Suppressor macrophage treated with lipopolysaccharide for 1 hour (primary cell): ENCODE data around the gene DMBX1.

Source experiments
- DNase-seq, 3 donors: peaks; one replicate each; pipeline ENCODE4 v3.0.0-alpha.2; 2020 to 2022

The DMBX1 gene

DNA sequence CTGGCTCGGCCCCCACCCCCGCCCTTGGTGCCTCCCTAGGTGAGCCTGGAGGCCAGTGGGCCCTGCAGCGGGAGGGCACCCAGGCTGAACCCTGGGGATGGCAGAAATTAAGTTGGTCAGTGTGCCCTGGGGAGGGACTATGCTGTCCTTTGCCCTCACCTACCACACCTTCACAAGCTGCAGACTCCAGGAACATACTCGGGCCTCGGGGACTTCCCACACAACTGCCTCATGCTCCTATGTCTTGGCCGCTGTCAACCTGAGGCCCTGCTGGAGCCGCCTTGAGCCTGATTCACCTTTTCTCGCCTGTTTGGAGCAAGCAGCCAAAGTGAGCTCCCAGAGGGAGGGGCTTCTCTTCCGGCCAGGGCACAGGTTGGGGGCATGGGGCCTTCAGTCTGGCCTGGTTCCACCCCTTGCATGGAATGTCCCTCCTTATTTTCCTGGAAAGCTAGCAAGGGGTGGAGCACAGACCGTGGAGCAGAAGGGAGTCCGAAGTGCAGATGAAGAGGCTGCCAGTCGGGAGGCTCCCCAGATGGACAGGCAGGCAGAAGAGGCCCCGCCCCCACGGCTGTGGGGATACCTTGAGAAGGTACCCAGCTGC is 37.2 kb downstream of the DMBX1 start:
- no peak for DNase-seq

DNA sequence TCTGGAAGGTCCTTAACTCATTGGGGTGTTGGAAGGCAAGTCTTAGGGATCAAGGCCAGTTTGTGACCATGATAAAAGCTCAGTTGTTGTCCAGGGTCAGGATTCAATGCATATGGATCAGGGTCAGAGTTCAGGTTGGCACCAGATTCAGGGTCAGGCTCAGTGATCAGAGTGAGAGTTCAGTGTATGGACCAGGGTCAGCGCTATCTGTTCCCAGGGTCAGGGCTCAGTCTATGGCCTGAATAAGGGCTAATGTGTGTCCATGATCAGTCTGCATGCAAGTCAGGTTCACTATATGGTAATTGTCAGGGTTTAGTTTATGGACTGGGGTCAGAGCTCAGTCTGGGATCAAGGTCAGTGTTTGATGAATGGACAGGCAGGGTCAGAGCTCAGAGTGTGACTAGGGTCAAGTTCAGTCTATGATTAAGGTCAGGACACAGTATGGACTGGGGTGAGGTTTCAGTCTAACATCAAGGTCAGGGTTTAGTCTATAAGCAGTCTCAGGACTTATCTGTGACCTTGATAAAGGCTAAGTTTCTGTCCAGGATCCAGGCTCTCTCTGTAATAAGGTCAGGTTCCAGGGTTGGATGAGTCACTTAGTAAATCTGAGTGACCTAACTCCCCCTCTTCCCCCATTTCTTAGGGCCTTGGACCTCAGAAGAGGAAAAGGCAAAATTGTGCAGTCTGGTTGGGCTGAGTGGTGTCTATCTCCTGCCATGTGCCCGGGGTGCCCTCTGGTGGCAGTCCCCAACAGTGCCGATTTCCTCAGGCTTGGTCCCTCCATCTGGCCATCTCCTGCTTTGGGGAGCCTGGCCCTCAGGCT is 38.0 kb downstream of the DMBX1 start:
- DNase-seq, result peak; percentile 91 to 92 (median 91)

DNA sequence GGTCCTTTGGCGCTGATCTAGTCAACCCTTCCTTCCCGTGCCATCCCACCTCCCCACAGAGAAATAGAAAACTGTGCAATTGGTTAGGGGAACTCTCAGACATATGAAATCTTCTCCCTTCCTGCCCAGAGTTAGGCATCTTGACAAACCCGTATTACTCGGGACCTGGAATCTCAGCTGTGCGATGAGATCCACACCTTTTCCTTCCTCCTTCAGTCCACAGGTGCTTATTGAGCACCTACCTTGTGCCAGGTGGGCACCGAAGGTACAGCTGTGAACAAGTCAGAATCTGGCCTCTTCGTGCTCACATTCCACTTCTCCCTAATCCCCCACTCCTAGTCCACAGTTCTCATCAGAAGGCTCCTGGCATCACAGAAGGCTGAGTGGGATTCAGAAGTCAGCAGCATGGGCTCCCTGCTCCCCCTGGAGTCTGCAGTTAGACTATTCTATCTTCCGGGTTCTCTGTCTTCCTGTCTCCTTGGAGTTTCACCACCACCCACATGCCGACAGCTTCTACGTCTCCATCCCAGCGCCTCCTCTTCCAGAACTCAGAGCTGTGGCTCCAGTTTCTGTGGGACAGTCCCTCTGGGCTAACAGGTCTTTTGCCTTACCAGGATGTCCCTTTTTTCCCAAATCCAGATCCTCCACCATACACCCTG is 38.8 kb downstream of the DMBX1 start:
- peak; percentile 27 to 40 (median 36) for DNase-seq

DNA sequence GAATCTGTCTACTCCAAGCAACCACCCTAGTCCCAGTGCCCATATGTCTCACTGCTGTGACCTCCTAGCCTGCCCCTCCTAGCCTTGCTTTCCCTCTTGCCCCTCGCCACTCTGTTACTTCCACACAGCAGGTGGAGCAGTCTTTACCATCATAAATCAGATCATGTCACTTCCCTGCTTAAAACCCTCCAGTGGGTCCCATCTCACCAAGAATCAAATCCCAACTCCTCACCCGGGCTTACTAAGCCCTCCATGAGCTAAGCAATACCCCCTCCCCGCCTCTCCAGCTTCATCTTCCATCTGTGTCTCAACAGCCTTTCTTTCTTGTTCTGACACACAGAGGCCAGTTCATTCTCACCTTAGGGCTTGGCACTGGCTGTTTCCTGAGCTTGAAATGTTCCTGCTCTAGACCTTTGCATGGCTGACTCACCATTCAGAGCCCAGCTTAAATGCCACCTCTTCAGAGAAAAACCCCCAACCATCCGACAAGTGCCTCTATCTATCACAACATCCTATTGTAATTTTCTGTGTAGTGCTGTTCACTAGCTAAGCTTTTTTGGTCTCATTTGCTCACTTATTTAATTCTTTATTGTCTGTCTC is 39.5 kb downstream of the DMBX1 start:
- no peak for DNase-seq

DNA sequence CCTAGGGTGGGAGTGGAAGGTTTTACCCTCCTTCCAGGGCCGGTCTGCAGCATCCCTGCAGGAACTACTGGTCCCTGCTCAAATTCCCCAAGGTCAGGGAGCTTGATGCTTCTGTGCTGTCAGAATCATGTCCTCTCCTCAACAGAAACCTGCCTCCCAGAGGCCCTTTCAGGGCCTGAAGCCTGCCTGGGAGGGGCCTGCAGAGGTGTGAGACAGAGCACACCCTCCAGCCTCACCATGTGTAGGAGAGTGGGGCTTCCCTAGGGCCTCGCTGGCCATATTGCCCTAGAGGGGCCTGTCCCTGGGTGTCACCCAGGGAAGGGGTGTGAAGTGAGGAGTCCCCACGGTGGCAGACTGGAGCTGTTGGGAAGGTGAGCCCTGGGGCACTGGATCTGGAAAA is 40.7 kb downstream of the DMBX1 start:
- no peak for DNase-seq

DNA sequence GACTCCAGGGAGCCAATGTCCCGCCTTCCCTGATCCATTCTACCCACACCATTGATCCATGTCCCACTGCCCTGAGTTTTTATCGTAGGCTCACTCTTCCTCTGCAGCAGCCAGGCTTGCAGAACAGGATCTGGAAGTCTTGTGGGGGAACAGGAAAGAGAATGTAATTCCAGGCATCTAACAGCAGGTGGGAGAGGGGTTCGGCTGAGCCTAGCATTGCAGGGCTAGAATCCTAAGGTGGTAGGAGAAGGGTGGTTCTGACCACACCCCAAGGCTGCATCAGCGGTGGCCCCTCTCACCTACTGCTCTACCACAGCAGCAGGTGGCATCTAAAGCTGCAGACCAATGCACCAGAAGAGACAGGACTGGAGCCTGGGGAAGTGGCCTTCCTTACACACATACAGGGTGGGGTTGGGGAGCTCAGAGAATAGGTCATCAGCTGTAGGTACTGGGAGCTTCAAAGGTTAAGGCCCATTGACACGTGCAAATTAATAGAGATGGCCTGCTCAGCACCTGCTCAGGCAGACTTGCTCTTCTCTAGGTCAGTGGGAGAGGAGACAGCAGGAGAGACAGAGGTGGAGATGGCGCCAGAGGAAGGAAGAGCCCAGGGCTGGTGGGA is 41.3 kb downstream of the DMBX1 start:
- DNase-seq, result no peak

DNA sequence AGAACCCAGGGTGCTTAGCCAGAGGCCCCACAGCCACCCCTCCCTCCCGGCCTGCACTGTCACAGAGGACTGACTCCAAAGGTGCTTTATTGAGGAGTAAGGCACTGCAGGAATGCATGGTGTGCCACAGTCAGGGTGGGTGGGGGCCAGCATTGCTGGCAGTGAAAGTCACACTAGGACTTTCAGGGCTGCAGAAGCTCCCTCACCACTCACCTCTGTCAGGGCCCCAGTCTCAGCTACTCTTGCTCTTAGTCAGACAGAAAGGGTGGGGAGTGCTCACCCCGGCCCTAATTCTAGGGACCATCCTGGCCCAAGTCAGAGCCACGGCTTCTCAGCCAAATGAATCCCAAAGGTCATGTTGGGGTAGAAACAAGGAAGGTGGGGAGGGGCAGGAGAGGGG is 42.5 kb downstream of the DMBX1 start:
- no peak for DNase-seq

DNA sequence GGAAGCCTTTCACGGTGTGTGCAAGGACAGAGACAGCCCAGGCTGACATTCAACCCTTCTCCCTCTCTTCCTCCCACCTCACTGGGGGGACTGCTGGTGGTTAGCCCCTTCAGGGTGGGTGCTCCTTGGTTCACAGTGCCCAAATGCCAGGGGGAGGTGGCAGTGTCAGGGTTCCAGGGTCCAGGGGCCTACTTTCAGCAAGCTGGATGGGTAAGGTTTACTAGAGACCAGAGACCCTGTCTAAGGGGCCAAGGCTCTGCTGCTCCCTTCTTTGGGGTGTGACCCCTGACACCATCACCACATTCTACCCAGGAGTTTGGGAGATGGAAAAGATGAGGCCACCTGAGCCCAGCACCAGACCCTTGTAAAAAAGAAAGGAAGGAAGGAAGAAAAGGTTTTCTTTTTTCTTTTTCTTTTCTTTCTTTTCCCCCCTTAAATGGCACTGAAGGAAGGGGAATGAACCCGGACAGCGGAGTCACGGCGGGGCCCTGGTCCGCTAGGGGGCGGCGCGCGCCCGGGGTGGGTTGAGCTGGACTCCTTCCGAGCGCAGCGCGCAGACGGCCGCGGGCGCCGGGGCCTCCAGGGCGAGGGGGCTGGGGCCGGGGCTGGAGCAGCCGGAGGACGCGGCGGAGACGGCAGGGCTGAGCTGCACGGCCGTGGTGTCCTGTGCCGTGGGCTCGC is 43.0 kb downstream of the DMBX1 start:
- DNase-seq, result peak; percentile 63 to 91 (median 76)

DNA sequence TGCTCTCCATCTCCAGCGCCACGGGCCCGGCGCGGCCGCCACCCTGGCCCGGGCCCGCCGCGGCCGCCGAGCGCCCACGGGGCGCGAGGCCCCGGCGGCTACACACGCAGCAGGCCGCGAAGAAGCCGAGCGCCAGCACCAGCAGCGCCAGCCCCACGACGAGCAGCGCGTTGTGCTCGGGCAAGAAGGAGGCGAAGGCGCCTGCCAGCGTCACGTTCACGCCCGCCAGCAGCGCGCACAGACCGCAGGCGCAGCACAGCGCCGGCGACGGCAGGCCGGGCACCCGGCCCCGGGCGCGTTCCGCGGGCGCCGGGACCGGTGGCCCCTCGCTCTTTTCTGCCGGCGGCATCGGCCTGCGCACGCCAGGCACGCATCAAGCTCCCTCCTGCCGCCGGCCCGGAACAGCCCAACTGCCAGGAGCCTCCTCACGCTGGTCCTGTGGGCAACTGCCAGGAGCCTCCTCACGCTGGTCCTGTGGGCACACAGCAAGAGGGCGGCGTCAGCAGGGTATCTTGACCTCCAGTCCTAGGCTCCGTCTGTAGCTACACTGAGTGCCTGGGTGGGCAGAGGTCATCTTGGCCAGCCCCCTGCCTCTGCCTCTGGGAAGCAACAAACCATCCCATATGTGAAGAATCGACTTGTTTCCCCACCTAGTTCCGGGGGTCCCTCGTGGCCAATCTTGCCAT is 43.7 kb downstream of the DMBX1 start:
- peak; percentile 30 to 62 (median 43) for DNase-seq

DNA sequence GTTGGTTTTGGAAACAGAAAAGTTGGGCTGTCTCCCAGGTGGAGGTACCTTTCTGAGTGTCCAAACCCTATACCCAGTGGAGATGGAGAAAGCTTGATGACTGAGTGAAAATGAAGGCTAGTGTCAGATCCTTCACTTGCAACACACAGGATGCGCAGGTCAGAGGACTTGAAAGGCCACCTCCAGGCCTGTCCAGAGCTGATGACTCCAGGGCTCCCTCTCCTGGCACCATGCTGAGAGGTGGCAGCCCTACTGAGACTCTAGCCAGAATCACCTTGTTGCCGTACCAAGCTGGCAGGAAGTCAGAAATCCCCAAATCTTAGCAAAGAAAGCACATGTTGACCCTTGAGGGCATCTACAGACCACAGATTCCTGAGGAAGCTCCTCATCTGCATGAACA is 45.4 kb downstream of the DMBX1 start:
- peak; percentile 53 to 66 (median 56) for DNase-seq

DNA sequence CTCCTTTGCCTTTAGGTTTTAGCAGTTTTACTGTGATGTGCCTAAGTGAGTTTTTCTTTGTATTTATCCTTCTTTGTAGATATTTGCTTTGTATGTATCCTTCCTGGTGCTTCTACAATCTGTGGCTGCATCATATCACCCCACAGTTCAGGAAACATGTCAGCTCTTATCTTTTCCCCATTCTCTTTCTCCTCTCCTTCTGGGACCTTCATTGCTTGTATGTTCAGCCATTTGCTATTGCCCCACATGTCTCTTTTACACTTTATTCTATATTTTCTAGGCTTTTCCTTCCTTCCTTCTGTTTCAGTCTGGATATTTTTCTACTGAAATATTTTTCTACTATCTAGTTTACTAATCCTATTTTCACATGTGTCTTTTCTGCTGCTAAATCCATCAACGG is 46.9 kb downstream of the DMBX1 start:
- no peak for DNase-seq

DNA sequence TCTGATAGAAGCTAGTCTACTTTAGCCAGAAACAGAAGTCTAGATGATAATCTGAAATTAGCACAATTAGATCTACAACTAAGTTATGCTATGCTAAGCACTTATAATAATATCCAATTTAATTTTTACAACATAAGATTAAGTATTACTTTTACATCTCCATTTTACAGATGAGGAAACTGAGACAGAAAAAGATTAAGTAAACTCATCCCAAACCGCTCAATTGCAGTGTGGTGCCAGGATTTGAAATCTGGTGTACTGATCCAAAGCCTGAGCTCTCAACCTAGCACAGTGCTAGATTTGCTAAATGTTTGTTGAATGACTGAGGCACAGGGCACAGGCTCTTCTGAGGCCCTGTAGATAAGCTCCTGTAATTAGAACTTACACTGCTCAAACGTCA is 48.0 kb downstream of the DMBX1 start:
- no peak for DNase-seq

DNA sequence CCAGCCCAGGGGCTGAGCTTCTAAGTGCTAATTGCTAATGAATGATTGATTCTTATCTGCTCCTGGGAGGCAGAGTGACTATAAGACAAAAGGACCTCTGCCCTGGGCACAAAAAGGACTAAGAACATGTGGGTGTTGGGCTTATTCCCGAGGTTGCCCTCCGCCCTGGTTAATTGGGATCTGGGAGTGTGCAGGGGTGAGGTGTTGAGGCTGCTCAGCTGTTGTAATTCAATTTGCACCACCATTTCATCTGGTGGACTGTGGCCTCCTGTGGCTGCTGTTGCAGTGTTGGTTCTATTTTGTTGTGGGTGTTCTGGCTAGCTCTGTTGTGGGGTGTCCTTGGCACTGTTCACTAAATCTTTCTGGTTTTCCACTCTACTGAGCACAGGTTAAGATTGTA is 48.5 kb downstream of the DMBX1 start:
- DNase-seq, result no peak
